Measurements from ENCODE around the gene ADGRA3. TPM values are rescaled to one million over a fixed set of nuclear protein-coding genes. Genes with fewer than 3 reads are reported as not detected.

ADGRA3 gene
- total RNA-seq, 1 donor from 2014 or later, result 18.5 TPM

GRCh38 chr4:22417408-22417807, 98.5 kb downstream of the ADGRA3 start:
- intact Hi-C loops (cut with DNase I), result no loop called here
- ATAC-seq, result peak; percentile 15

GRCh38 chr4:22416403-22416802, 99.5 kb downstream of the ADGRA3 start:
- DNase-seq, result no peak
- intact Hi-C loops (cut with DNase I), result no loop called here
- Histone ChIP-seq H3K36me3 (no peaks in the 10 kb centered on the region), H3K27ac (no peak overlapping the region), H3K4me1 (no peaks in the 10 kb centered on the region), H3K27me3 (no peaks in the 10 kb centered on the region), H3K4me3 (no peak overlapping the region), H3K9me3 (no peaks in the 10 kb centered on the region)
- no peak for ATAC-seq
- TF ChIP-seq CTCF (IDR thresholded peaks at IDR 0.05), result no peak

More at GRCh38 chr4:22417408-22417807, 98.5 kb downstream of the ADGRA3 start:
- no peak for DNase-seq
- no peak overlapping the region for H3K27ac ChIP-seq
- no peaks in the 10 kb centered on the region for H3K4me1 ChIP-seq
- H3K27me3 ChIP-seq, result no peaks in the 10 kb centered on the region
- H3K4me3 ChIP-seq, result no peak overlapping the region
- no peaks in the 10 kb centered on the region for H3K9me3 ChIP-seq
- no peaks in the 10 kb centered on the region for H3K36me3 ChIP-seq
- no peak for TF ChIP-seq CTCF (IDR thresholded peaks at IDR 0.05)

GRCh38 chr4:22414833-22415232, 101.0 kb downstream of the ADGRA3 start:
- no peak for TF ChIP-seq CTCF (IDR thresholded peaks at IDR 0.05)
- Histone ChIP-seq H3K9me3 (no peaks in the 10 kb centered on the region), H3K36me3 (no peaks in the 10 kb centered on the region), H3K27me3 (no peaks in the 10 kb centered on the region), H3K27ac (no peak overlapping the region), H3K4me3 (no peak overlapping the region), H3K4me1 (no peaks in the 10 kb centered on the region)
- ATAC-seq (no peak), DNase-seq (no peak)
- intact Hi-C loops (cut with DNase I), result no loop called here

- intact Hi-C loops (cut with DNase I), result no loop called here
- no peak for TF ChIP-seq CTCF (IDR thresholded peaks at IDR 0.05)
- H3K4me1 ChIP-seq, result no peaks in the 10 kb centered on the region
- H3K4me3 ChIP-seq, result no peak overlapping the region
- no peaks in the 10 kb centered on the region for H3K27me3 ChIP-seq
- H3K9me3 ChIP-seq, result no peaks in the 10 kb centered on the region
- DNase-seq, result no peak
- no peak overlapping the region for H3K27ac ChIP-seq
- ATAC-seq, result no peak
- H3K36me3 ChIP-seq, result no peaks in the 10 kb centered on the region
These were observed 102.4 kb downstream of the ADGRA3 start for GRCh38 chr4:22413471-22413870.

GRCh38 chr4:22412013-22412412, 103.9 kb downstream of the ADGRA3 start:
- intact Hi-C loops (cut with DNase I), result no loop called here
- H3K27me3 ChIP-seq, result no peaks in the 10 kb centered on the region
- ATAC-seq (no peak), DNase-seq (no peak)
- H3K9me3 ChIP-seq, result no peaks in the 10 kb centered on the region
- no peaks in the 10 kb centered on the region for H3K36me3 ChIP-seq
- H3K27ac ChIP-seq, result no peak overlapping the region
- no peaks in the 10 kb centered on the region for H3K4me1 ChIP-seq
- no peak for TF ChIP-seq CTCF (IDR thresholded peaks at IDR 0.05)
- H3K4me3 ChIP-seq, result no peak overlapping the region

GRCh38 chr4:22410645-22411247, 105.1 kb downstream of the ADGRA3 start:
- Histone ChIP-seq H3K36me3 (no peaks in the 10 kb centered on the region), H3K27ac (no peak overlapping the region), H3K27me3 (no peaks in the 10 kb centered on the region), H3K4me1 (no peaks in the 10 kb centered on the region), H3K9me3 (no peaks in the 10 kb centered on the region), H3K4me3 (no peak overlapping the region)
- no peak for ATAC-seq
- TF ChIP-seq CTCF (IDR thresholded peaks at IDR 0.05), result peak; percentile 71
- no peak for DNase-seq
- intact Hi-C loops (cut with DNase I), result no loop called here
